GM11168 (cell line): ENCODE results near the gene YWHAG.
"Not testable (repeated sequence)": the region's sequence is repeated elsewhere in the genome, so short reads cannot be mapped to it uniquely, and the experiment has no call there.

Experiments used
- in situ Hi-C: fragments of 300-500 bp; cut with MboI; formaldehyde crosslinking; loops from one replicate; pipeline ENCODE4 v1.12.0; 2022; ENCODE audit warnings: low sequenced_read_pairs; ENCODE audit not compliant: unreplicated experiment

Gene YWHAG

DNA sequence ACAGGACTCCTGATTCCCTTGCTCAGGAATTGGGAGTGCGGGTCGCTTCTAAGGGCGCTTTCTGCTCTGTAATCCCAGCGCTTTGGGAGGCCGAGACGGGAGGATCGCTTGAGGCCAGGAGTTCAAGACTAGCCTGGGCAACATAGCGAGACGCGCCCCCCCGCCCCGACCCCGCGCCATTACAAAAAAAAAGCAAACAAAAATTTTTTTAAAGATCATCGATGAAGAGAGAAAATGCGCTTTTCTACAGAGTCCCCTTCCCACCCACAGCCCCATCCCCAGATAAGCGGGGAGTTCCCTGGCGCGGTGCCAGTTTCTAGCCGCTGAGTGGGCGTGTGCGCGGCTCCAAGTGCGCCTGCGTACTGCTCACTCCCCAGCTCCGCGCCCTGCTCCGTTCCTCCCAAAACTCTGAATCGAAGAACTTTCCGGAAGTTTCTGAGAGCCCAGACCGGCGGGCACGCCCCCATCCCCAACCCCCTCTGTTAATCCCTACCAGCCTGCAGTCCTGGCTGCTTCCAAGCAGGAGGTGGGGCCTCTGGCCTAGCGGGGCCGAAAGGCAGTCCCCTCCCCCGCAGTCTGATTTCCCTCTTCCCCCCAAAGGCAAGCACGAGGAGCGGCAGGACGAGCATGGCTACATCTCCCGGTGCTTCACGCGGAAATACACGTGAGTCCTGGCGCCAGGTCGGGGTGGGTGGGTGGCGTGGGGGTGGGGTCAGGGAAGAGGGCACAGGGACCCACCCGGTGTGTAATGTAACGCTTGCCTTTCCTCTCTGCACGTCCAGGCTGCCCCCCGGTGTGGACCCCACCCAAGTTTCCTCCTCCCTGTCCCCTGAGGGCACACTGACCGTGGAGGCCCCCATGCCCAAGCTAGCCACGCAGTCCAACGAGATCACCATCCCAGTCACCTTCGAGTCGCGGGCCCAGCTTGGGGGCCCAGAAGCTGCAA lies 55.3 kb downstream of the YWHAG start:
- in situ Hi-C loops: no loop called here

- in situ Hi-C loops: no loop called here
Measured at GRCh38 chr7:76302347-76303201, 56.2 kb downstream of the YWHAG start, which contains the start of gene HSPB1. HSPB1 (plus strand) TSS chr7:76302673; CDS start chr7:76302713, 40 bp downstream.

- in situ Hi-C loops: no loop called here
Measured at GRCh38 chr7:76301000-76301399, 57.8 kb downstream of the YWHAG start.

- in situ Hi-C loops: no loop called here
Measured at GRCh38 chr7:76300166-76300731, 58.5 kb downstream of the YWHAG start.

GRCh38 chr7:76296743-76297740 lies 61.7 kb downstream of the YWHAG start:
- in situ Hi-C loops: no loop called here

DNA sequence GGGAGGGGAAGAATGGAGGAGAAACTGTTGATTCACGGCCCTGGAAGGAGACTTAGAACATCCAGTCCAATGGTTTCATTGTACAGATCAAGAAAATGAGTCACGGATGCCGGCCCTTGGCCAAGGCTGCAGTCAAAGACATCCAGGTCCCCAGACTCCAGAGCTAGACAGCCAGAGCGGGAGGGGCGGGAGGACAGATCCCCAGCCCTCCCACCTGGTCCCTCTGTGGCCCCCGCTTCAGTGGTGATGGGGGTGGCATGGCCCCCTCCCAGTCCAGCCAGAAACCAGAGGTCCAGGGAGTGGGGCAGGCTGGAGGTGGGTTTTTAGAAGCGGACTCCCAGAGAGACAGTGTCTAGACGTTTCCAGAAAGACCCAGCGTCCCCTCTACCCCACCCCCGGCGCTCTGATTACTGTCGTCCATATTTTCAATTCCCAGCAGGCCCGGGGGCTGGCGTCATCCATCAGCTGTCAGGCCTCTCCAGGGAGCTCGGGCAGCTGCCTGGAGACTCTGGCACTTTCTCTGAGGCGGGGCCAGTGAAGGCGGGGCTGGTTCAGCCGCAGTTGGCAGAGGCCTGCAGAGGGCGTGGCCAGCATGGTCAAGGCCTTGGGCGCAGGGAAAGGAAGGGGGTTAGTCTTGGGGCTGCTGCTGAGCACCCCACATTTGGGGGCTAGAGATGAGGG lies 64.3 kb downstream of the YWHAG start:
- in situ Hi-C loops: no loop called here

GRCh38 chr7:76293407-76293901 lies 65.3 kb downstream of the YWHAG start:
- in situ Hi-C loops: no loop called here

DNA sequence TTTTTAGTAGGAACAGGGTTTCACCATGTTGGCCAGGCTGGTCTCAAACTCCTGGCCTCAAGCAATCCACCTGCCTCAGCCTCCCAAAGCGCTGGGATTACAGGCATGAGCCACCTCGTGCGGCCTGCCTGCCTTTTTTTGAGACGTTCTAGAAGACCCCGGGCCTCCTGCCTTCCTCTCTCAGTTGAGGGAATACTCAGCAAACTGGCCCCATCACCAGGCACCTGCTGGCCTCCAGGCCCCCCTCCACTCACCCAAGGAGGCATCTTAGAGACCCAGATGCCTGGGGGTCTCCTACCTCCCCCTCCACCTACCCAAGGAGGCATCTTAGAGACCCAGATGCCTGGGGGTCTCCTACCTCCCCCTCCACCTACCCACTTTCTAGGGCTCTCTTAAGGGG lies 65.9 kb downstream of the YWHAG start:
- in situ Hi-C loops: not testable (repeated sequence)

DNA sequence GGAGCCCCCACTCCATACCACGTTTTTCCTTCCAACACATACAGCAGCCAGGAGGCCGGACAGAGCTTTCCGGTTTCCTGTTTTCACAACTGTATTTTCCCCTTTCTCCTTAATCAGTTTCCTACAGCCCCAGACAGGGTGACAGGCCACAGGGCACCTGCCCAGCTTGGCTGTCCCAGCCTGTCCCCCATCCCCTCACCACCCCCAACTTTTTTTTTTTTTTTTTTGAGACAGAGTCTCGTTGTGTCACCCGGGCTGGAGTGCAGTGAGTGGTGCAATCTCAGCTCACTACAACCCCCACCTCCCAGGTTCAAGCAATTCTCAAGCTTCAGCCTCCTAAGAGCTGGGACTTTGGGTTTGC lies 66.6 kb downstream of the YWHAG start:
- in situ Hi-C loops: no loop called here

DNA sequence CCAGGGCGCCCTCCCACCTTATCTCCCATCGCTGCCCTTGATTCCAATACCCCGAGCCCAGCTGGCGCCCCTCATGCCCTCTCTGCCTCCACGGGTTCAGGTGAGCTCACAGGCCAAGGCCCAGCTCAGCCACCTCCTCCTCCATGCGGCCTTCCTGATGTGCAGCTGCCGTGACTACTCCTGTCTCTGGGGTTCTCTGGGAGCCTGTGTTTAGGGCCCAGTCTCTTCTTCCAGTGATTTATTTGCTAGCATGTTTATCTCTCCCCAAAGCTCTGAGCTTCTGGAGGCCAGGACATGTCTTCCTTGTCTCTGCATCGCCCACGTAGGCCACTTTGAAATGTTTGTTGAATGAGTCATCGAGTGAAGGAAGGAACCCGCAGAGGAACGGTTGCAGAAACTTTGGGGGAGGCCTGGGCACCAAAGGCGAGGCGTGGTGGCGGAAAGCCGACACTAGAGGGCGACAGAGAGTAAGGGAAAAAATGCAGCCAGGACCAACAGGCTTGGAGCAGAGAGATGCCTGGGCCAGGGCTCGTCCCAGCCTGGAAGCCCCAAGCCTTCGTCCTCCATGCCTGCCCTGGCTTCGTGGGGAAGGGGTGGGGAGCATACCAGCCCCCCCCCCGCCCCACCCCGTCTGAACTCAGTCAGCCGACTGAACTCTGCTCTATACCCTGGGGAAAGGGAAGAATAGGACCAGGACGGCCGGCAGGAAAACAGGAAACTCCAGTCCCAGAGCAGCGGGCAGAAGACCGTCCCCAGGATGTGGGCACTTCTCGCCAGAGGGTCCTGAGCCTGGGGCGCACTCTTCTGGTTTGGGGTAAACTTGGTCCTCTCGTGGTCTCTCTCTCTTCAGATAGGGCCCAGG lies 67.2 kb downstream of the YWHAG start:
- in situ Hi-C loops: no loop called here

GRCh38 chr7:76290847-76291350 lies 67.9 kb downstream of the YWHAG start:
- in situ Hi-C loops: not testable (repeated sequence)

- in situ Hi-C loops: loop anchor here (10.0 kb wide), 1 partner anchor 102 kb away; no protein-coding TSS in a partner anchor
Measured at GRCh38 chr7:76286842-76287403, 71.9 kb downstream of the YWHAG start.

- in situ Hi-C loops: loop anchor here (10.0 kb wide), 1 partner anchor 101 kb away; no protein-coding TSS in a partner anchor
Measured at GRCh38 chr7:76285604-76286374, 73.0 kb downstream of the YWHAG start.

- in situ Hi-C loops: loop anchor here (10.0 kb wide), 1 partner anchor 99 kb away; no protein-coding TSS in a partner anchor
Measured at GRCh38 chr7:76283254-76284159, 75.3 kb downstream of the YWHAG start.
